HG02763 (cell line): ENCODE data around the gene PPT1.
"Not testable (repeated sequence)": the region's sequence is repeated elsewhere in the genome, so short reads cannot be mapped to it uniquely, and the experiment has no call there.

Experiments used
- ATAC-seq: cut with Tn5 transposase; IDR thresholded peaks from one replicate; pipeline ENCODE4 v1.9.1; 2021; ENCODE audit warnings: mild to moderate bottlenecking, moderate library complexity; ENCODE audit not compliant: unreplicated experiment

Gene PPT1

GRCh38 chr1:40092706-40093639 is 4.1 kb downstream of the PPT1 start:
- ATAC-seq, result no peak

GRCh38 chr1:40092241-40092640 is 4.8 kb downstream of the PPT1 start:
- no peak for ATAC-seq

- ATAC-seq, result no peak
Observed at GRCh38 chr1:40090652-40091355, 6.2 kb downstream of the PPT1 start.

GRCh38 chr1:40084750-40085149 is 12.3 kb downstream of the PPT1 start:
- not testable (repeated sequence) for ATAC-seq

- ATAC-seq, result no peak
Observed at GRCh38 chr1:40081871-40082270, 15.2 kb downstream of the PPT1 start.

GRCh38 chr1:40079774-40080400 is 17.2 kb downstream of the PPT1 start:
- no peak for ATAC-seq

GRCh38 chr1:40078512-40079333 is 18.3 kb downstream of the PPT1 start:
- no peak for ATAC-seq

- no peak for ATAC-seq
Observed at GRCh38 chr1:40076895-40077312, 20.1 kb downstream of the PPT1 start.

GRCh38 chr1:40075266-40075665 is 21.8 kb downstream of the PPT1 start:
- ATAC-seq, result no peak

- ATAC-seq, result no peak
Observed at GRCh38 chr1:40073062-40073461, 24.0 kb downstream of the PPT1 start.

GRCh38 chr1:40072142-40072541 is 24.9 kb downstream of the PPT1 start:
- ATAC-seq, result no peak

GRCh38 chr1:40067851-40068250 is 29.2 kb downstream of the PPT1 start:
- ATAC-seq, result no peak

GRCh38 chr1:40067023-40067422 is 30.0 kb downstream of the PPT1 start:
- no peak for ATAC-seq

- ATAC-seq, result no peak
Observed at GRCh38 chr1:40064797-40065499, 32.1 kb downstream of the PPT1 start.

- no peak for ATAC-seq
Observed at GRCh38 chr1:40059960-40060750, 36.9 kb downstream of the PPT1 start.

GRCh38 chr1:40059338-40059959 is 37.6 kb downstream of the PPT1 start:
- no peak for ATAC-seq

GRCh38 chr1:40058453-40059337 is 38.4 kb downstream of the PPT1 start:
- ATAC-seq, result no peak

GRCh38 chr1:40058097-40058452 is 39.0 kb downstream of the PPT1 start:
- no peak for ATAC-seq
